ENCODE data around the gene CENPQ.
A peak's percentile ranks its signal among the peaks of the same experiment; 100 is the strongest.
"Not testable (repeated sequence)": the region's sequence is repeated elsewhere in the genome, so short reads cannot be mapped to it uniquely, and the experiment has no call there.

CENPQ gene

GRCh38 chr6:49462927-49463611 lies at the start of gene CENPQ, which contains the start of gene MMUT:
CENPQ (plus strand) TSS chr6:49463370; CDS start chr6:49470177, 6,807 bp downstream.
MMUT (minus strand) TSS chr6:49463253; CDS start chr6:49459466, 3,787 bp downstream.
- DNase-seq (ENCODE audit: low read depth), result peak; percentile 89

GRCh38 chr6:49415358-49415757 lies 47.8 kb upstream of the CENPQ start:
- DNase-seq (ENCODE audit: low read depth), result no peak

- no peak for DNase-seq (ENCODE audit: low read depth)
These were observed 47.0 kb upstream of the CENPQ start for GRCh38 chr6:49416195-49416594.

- no peak for DNase-seq (ENCODE audit: low read depth)
These were observed 39.4 kb upstream of the CENPQ start for GRCh38 chr6:49423817-49424216.

- no peak for DNase-seq (ENCODE audit: low read depth)
These were observed 33.0 kb upstream of the CENPQ start for GRCh38 chr6:49430187-49430586.

GRCh38 chr6:49430866-49431265 lies 32.3 kb upstream of the CENPQ start:
- DNase-seq (ENCODE audit: low read depth), result no peak

- no peak for DNase-seq (ENCODE audit: low read depth)
These were observed 9.9 kb upstream of the CENPQ start for GRCh38 chr6:49453221-49453620.

- DNase-seq (ENCODE audit: low read depth), result no peak
These were observed 8.1 kb upstream of the CENPQ start for GRCh38 chr6:49454787-49455709.

- DNase-seq (ENCODE audit: low read depth), result no peak
These were observed 5.4 kb upstream of the CENPQ start for GRCh38 chr6:49457771-49458170.

GRCh38 chr6:49462071-49462470 lies 1.1 kb upstream of the CENPQ start:
- DNase-seq (ENCODE audit: low read depth), result no peak

- no peak for DNase-seq (ENCODE audit: low read depth)
These were observed 607 bp upstream of the CENPQ start for GRCh38 chr6:49462599-49462926.

GRCh38 chr6:49463612-49463967 lies 420 bp downstream of the CENPQ start:
- DNase-seq (ENCODE audit: low read depth), result no peak

GRCh38 chr6:49464691-49465090 lies 1.5 kb downstream of the CENPQ start:
- no peak for DNase-seq (ENCODE audit: low read depth)

- DNase-seq (ENCODE audit: low read depth), result no peak
These were observed 4.9 kb downstream of the CENPQ start for GRCh38 chr6:49468042-49468441.

GRCh38 chr6:49476564-49476963 lies 13.4 kb downstream of the CENPQ start:
- not testable (repeated sequence) for DNase-seq (ENCODE audit: low read depth)

- no peak for DNase-seq (ENCODE audit: low read depth)
These were observed 16.3 kb downstream of the CENPQ start for GRCh38 chr6:49479308-49479970.

- not testable (repeated sequence) for DNase-seq (ENCODE audit: low read depth)
These were observed 18.7 kb downstream of the CENPQ start for GRCh38 chr6:49481846-49482245.

GRCh38 chr6:49483380-49483779 lies 20.2 kb downstream of the CENPQ start:
- DNase-seq (ENCODE audit: low read depth), result not testable (repeated sequence)

GRCh38 chr6:49490633-49491032 lies 27.5 kb downstream of the CENPQ start:
- no peak for DNase-seq (ENCODE audit: low read depth)

- DNase-seq (ENCODE audit: low read depth), result no peak
These were observed 34.1 kb downstream of the CENPQ start for GRCh38 chr6:49497304-49497703.

GRCh38 chr6:49499126-49499525 lies 36.0 kb downstream of the CENPQ start:
- no peak for DNase-seq (ENCODE audit: low read depth)

GRCh38 chr6:49499623-49500022 lies 36.5 kb downstream of the CENPQ start, which contains the start of gene GLYATL3:
GLYATL3 (plus strand) TSS chr6:49499923; CDS start chr6:49511991, 12,068 bp downstream.
- no peak for DNase-seq (ENCODE audit: low read depth)

- DNase-seq (ENCODE audit: low read depth), result no peak
These were observed 41.5 kb downstream of the CENPQ start for GRCh38 chr6:49504666-49505065.

Measured in fibroblast of gingiva (primary cell).